Stimulated activated CD4-positive, alpha-beta T cell treated with anti-CD3 and anti-CD28 coated beads, Interleukin-1b, Interleukin-23, amount 100 ng/mL, for 1 hour (primary cell): ENCODE data around the gene CNTNAP5.

Experiments used
- DNase-seq, 2 donors: peaks; one replicate each; pipeline ENCODE4 v3.0.0-alpha.2; 2020; ENCODE audit warnings: low read depth in 2 of 2

Gene CNTNAP5

DNA sequence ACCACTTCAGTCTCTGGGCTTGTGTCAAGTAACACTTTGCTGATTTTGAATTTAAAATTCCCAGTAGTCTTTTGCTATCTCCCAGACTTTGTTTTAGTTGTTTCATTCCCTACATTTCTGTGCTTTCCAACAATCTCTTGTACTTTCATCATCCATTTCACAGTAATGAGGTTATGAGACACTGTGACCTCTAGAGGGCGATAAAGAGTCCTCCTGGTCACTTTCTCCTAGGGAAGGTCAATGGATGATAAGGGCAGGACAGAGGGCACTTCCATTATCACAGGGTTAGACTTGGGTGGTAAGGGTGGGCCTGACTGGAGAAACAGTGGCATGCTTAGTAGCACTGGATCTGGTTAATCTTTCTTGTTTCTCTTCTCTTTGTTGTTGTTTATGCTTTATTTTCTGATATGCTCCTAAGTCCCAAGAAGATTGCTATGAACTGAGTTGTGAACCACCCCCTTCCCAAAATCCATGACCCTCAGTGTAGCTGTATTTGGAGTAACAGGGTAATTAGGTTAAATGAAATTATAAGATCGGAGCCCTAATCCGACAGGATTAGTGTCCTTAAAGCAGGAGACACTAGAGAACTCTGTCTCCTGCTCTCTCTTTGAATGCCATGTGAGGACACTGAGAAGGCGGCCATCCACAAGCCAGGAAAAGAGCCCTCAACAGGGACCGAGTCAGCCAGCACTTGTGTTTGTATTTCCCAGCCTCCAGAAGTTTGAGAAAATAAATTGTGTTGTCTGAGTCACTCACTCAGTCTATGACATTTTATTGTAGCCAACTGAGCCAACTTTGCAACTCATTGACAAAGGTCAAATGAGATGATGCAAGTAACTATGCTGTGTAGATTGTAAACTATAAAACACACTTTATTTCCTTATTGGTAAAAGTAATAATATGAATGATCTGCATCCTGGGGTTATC is 779.2 kb downstream of the CNTNAP5 start:
- DNase-seq = no peak

DNA sequence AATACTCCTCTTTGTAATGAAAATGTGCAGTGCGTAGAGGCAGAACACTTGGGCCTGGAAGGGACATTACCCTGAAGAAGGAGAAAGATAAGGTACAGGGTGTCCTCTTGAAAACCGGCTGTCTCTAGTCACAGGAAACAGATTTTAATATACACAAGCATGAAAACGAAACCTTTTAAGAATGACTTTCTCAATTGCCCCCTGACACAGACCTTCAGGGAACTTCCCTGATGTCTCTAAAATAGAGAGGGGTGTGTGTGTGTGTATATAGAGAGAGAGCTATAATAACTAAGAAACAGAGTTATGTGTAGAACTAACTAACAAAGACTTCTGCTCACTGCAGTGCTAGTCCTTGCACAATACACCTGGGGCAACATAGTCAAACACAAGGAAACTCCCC is 780.0 kb downstream of the CNTNAP5 start:
- DNase-seq = no peak

DNA sequence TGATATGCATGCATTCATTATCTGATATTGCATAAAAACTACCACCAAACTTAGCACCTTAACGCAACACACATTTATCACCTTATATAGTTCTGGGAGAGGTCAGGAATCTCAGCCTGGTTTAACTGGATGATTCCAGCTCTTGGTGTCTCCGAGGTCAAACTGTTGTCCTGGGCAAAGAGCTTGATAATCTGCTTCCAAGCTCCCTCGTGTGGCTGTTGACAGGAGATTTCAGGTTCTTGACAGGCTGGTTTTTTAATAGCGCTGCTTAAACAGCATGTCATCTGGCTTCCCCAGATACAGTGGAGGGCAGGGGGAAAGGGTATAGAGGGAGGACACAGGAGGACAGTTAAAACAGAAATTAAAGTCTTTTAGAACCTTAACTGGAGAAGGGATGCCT is 785.0 kb downstream of the CNTNAP5 start:
- DNase-seq = no peak

DNA sequence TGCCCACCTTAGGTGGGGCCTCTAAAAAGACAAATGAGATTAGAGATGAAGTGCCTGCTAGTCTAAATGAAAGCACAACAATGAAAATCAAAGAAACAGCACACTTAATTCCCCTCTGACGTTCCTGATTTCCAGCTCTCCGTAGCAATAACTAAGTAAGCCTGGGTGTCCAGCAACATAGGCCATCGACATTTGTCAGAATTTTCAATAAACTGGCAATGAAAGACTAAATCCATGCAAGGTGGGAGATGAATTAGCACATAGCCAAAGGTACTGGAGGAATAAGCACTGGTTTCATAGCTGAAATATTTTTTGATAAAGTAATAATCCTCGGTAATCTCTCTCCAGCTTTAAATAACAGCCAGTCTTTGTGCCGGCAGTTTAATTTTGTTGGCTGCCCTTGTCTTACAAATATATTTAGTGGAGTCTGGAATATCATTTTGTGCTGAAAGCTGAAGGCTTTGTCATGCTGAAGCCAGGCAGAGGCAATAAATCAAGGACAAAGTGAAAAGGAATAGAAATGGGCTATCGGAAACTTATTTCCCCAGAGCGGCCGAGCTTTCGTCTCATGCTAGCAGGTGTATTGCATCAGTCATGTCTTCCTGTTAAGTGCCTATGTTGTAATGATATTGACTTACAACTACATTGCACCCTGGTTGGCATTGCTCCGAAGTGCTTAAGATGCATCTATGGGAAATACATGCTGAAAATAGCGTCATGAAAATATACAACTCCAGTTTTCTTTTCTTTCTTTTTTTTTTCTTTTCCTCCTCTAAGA is 790.1 kb downstream of the CNTNAP5 start:
- no peak for DNase-seq

DNA sequence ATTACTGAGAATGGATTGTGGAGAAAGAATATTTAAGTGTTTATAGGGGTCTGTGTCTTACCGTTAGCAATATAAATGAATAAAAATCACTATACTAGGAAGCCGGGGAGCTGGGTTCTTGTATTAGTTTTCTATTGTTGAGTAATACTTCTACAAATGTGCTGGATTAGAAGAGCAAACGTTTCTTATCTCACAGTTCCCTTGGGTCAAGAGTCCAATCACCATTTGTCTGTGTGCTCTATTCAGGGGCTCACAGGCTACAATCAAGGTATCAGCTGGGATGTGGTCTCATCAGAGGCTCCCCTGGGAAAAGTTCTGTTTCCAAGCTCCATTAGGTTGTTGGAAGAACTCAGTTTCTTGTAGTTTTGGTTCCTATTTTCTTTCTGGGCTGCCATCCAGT is 790.9 kb downstream of the CNTNAP5 start:
- DNase-seq = no peak

DNA sequence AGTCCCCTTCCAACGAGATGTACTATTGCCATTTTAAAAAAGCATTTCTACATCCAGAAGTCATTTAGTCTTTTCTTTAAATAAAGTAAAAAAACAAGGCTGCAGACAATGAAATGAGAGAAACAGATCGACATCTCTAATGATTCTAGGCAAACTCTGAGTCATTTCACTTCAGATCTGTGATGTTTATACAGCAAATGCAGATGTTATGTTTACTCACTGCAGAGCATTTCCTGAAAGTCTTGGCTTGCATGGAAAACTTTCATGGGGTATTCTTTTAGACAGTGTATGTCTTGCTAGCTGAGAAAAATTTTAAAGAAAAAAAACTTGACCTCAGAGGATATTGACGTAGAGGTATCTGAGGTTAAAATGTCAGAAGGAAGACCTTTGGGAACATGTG is 797.4 kb downstream of the CNTNAP5 start:
- no peak for DNase-seq

DNA sequence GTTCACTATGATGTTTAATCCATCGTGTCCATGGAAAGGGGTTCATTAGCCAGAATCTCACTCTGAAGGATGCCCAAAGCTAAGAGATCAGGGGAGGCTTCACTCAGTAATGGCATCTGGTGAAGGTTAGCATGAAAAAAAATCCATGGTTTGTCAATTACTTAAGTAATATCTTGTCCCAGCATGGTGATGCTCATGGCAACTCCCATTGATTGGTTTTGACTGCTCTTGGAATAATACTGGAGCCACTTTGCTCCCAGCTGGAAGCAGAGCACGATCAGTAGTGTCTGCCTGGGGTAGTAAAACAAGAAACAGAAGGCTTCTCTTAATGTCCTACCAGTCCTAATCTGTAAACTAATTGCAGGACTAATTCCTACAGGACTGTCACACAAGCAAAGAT is 799.4 kb downstream of the CNTNAP5 start:
- DNase-seq = no peak

DNA sequence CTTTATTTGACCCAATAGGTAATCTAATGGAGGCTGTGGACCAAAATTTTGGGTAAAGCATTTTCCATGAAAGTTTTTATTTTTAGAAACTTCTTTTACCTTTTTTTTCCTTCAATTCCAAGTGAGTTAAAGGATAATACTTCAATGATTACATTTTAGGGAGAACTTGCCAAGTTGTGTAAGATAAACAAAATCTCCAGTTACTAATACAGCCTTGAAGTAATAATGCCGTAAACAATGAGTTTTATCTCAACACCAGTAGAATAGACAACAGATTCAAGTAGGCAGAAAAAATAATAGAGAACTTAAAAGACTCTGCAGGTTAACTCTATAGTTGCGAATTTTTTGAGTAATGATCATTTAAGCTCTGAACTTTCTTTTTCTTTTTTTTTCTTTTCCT is 807.4 kb downstream of the CNTNAP5 start:
- DNase-seq = no peak

DNA sequence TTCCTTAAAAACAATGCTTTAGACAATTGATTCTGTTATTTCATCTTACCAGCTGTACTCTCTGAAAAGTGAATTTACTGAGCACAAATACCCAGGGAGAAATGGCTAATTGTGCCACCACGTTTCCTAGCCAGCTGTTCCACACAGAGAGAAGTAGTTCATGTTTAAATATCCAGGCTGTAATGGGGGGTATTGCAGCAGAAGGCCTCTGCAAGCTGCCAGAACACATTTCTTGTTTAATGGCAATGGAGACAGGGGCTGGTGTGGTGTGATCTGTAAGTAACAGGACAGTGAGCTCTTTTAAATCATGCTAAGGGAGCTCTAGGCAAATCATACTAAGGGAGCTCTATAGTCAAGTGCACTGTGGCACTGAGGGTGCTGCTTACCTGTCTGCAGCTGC is 809.2 kb downstream of the CNTNAP5 start:
- no peak for DNase-seq

DNA sequence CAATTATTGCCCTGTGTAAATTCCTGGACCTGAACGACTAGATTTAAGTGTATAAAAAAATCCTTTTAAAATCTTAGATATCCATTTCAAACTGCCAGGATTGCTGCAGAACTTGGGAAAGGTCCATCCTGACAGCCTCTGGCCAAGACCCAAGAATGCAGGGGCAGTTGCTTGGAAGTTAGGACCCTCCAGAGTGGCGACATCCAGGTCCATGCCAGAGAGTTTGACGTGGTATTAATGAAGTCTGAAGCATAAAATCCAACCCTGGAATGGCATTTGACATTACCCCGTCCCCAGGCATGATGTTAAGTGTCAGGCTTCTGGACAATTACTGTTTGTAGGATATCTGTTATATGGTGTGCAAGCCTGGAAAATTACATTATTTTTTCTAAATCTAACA is 810.2 kb downstream of the CNTNAP5 start:
- no peak for DNase-seq

DNA sequence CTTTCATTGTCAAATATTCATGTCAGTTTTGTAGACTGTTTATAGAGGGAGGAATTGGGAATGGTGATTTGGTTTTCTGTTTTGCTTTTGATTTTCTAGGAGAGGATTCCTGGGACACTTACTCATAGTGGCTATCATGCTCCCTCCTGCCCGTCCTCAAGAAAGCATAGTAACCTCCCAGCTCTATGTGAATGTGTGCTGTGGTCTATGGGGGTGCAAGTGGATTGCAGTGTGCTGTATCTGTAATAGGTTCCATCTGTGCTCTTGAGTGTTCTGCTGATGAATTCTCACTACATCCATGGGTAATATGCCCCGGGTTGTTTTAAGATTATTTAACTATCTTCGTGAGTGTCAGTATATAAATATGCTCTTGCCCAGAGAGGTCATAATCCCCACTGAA is 811.3 kb downstream of the CNTNAP5 start:
- DNase-seq = no peak

DNA sequence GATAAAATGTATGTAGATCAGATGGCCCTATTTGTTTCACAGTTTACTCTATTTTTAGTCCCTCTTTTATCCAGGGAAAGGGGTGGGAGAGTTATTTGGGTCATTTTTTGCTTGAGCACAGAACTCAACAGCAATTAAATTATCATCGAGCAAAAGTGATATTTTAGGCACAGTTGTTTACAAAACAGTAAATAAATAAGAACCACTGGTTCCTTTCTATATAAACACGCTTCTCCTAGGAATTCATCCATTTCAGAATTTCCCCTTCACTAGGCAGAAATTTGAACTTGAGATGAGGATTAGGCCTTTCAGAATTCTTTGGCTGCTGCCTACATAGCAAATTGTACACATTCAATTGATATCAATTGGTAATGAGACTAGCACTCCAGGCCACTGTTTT is 812.4 kb downstream of the CNTNAP5 start:
- no peak for DNase-seq

DNA sequence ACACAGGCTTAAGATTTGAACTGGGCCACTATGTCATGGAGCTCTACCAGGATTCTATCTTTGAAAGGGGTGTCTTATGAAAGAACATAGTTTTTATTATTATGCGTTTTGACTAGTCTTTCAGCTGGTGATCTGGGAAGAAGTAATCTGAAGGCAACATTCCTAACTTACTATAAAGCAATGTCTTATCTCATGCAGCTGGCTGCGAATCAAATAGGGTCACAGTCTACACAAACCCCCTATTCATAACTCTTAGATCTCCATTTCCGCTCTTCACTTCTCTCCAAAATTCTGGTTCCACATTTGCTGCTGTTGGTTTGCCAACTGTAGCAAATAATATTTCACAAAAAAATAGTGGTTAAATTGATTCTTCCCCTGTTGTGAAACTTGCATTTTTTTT is 813.3 kb downstream of the CNTNAP5 start:
- DNase-seq = no peak

DNA sequence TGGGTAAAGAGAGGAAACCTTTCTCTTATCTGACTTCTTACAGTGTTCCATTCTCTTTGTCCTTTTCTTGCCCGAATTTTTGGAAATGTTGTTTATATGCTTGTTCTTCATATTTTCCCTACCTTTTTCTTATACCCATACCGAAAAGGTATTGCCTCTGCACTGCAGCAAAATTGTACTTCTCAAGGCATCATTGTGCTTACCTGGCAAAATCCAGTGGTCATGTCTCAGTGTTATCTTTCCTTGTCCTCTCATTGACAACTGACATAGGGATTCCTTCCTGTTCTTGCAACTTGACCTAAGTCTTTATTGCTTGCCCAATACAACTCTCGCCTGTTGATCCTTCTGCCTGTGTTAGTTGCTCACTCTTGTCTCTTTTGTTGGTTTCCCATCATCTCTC is 842.2 kb downstream of the CNTNAP5 start:
- DNase-seq = no peak

DNA sequence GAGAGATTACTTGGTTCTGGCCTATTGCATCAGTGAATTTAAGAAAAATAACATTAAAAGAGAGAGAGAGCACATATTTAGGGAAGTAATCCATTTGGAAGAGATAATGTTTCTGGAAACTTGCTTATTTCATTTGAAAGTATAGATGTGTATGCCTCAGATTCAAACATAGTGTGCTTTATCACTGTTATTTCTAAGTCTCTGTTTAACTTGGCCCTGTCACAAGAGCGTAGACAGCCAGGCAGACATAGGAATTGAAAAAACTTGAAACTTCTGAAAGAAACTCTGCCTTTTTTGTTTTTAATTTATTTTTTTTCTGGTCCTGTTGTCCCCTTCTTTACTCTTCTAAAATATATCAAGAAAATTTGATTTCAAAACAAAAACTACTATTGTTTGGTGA is 849.1 kb downstream of the CNTNAP5 start:
- DNase-seq = no peak

DNA sequence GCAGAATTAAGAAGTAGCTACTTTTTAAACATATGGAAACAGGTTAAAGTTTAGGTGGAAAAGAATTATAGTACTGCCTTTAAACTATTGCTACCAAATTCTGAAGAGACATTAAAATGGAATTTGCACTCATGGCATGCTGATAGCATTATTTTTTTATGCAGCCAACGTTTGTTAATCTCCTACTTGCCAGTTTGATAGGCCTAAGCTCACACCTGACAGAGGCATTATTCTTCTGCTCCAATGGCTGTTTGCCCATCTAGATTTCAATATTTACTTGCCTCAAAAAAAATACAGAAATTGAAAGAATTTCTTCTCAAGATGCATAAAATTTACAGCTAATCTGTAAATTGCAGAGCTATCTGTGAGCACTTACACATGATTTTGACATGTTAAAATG is 849.6 kb downstream of the CNTNAP5 start:
- DNase-seq = no peak

DNA sequence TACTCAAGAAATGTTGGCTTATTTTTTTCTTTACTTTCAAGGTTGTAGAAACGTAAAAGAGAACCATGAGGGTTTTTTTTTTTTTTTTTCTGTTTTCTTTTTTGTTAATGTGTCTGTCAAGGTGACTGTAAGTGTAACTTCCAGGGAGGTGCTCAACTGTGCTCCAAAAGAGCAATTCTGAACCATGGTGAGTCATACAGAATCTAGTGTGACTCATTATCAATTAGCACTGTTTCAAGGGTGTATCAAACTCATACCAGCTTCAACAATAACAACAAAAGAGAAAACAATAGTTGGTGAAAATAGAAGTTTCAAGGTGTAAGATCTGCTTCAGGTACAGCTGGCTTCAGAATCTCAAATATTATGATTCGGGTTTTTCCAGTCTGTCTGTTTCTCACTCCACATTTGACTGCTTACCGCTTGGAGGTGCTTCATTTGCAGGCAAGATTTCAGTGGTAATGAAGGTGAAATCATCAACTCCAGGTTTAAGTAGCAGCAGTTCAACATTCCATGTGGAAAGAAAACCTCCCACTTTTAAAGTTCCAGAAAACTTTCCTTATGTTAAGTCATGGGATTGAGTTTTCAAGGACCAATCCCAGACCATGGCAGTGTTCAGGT is 850.6 kb downstream of the CNTNAP5 start:
- DNase-seq = no peak

DNA sequence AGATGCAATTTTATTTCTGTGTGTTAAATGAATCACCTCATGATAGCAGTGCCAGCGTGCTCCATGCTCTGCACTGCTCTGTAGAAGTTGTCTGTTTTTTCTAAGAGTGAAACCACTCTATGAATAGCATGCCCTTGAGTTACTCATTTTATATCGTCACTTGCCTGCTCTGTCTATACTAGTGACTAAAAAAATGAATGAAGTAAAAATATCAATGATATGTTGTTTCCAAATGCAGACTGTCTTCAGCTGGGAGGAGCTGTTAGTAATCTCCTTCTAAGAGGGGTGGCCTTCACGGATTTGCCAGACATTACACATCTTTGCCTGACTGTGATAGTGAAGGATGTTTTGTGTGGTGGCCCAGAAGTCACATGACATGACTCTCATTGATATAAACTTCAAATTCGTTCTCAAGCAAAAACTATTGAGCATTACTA is 852.1 kb downstream of the CNTNAP5 start:
- DNase-seq = no peak

DNA sequence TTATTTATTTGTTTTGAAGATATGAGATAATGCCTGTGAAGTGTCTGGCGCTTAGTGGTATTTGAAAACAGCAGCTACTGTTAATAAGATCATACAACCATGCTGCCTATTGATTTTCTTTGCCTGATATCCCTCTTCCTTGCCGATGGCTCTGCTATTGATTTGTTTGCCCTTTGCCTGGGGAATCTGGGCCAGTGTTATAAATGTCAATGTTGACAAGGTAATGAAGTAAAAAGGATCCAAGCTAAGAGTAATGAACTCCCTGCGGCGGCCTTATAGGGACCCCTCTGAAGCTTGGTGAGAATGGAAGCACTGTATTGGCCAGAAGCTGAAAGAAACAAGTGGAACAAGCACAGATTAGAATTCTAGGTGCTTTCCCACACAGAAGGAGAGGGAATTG is 854.6 kb downstream of the CNTNAP5 start:
- no peak for DNase-seq

DNA sequence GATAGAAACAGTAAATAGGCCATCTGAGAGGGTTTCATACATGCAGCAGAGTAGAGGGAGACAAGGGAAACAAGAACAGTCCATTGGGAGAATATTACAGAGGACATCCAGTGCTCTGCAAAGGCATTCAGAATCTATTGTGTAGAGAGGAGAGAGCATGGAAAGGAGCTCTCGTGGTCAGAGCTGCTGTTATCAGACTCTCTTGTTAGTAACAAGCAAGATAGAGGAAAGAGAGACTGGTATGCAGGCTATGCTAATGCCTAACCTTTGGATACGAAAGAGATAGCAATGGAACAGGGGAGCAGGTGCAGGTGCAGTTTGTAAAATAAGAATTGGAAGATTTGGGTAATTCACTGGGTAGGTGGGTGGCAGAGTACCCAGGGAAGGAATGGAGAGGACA is 855.9 kb downstream of the CNTNAP5 start:
- DNase-seq = no peak

DNA sequence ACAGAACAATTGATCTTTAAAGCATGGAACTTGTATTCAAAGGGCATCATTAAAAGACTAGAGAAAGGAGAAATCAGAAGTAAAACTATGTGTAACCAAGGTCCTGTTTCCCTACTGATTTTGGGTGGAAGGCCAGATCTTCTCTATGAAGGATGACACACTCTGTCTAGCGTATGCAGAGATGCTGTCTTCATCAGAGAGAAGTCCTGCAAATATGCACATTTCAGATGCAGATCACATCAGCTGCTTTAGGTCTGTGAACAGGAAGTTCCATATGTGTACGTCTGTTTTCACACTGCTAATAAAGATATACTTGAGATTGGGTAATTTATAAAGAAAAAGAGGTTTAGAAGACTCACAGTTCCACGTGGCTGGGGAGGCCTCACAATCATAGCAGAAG is 857.3 kb downstream of the CNTNAP5 start:
- no peak for DNase-seq

DNA sequence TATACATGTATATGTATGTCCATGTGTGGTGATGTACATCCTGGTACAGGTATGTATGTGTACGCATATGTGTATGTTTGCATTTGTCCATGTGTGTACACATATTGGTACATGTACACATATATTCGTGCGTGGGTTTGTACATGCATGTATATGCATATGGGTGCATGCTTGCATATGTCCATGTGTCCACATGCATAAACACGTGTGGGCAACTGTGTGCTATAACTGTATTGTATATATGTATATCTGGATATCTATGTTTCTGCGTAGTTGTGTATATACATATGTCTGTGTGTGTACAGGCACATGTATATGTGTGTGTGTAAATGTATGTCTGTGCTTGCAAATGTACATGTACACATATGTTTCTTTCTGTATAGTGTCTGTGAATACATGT is 858.5 kb downstream of the CNTNAP5 start:
- DNase-seq = no peak

DNA sequence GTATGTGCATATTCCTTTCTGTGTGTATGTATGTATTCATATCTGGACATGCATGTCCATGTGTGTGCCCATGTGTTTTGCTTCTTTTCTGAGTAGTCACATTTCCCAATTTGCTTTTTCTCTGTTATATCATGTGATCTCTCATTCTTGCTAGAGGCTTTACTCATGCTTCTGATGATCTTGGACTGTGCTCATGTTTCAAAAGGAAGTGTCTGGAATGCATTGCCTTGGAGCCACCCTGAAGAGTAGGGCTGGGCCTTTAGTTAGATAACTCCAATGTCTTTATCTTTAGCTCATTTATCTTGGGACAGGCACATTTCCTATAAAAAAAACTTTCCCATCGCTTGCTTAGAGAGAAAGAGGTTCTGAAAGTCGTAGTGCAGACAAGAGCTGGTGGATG is 859.2 kb downstream of the CNTNAP5 start:
- DNase-seq = no peak
